HCT116 (cell line): ENCODE results near the gene TTC23. TPM values are rescaled to one million over a fixed set of nuclear protein-coding genes. Genes with fewer than 3 reads are reported as not detected.

Experiments
- ATAC-seq: fragments of 200-7000 bp; cut with Tn5 transposase; 2 replicates; pipeline ENCODE4 v1.9.1; 2020; ENCODE audit warnings: mild to moderate bottlenecking, moderate library complexity
- BruUV-seq: library from RNA; stranded (reverse); fragments of 400-500 nt; replicated peaks from 2 replicates; lab custom pipeline; 2021; lab: Mats Ljungman, UMichigan
- CTCF ChIA-PET: fragments of 300-600 bp; sonication (Branson Sonifier 250); formaldehyde crosslinking; loops from one replicate; lab custom pipeline; 2021; ENCODE audit warnings: antibody characterized with exemption; lab: Charles Lee
- POLR2A ChIA-PET: fragments of 300-600, 350-600 bp; sonication (Branson Sonifier 250); formaldehyde crosslinking; loops from one replicate; lab custom pipeline; 2021; ENCODE audit warnings: antibody characterized with exemption; lab: Charles Lee
- RAD21 ChIA-PET, 2 experiments: fragments of 300-600 bp; sonication (Branson Sonifier 250); formaldehyde crosslinking; loops; one replicate each; lab custom pipeline; 2023; ENCODE audit warnings: low total read pairs in 2 of 2; ENCODE audit not compliant: uncharacterized antibody in 2 of 2, unreplicated experiment in 2 of 2, low non-redundant PET in 1 of 2; lab: Charles Lee
- DNase-seq: peaks from one replicate; pipeline ENCODE4 v3.0.0-alpha.2; 2010; ENCODE audit warnings: low read depth, low spot score
- H2AFZ ChIP-seq: fragments of 200-600 bp; shearing (Covaris generic), sonication (generic); 2 replicates; pipeline ENCODE4 v1.6.1; 2017; ENCODE audit warnings: low read depth, mixed run types, mixed read lengths, antibody characterized with exemption, low read length; ENCODE audit not compliant: poor library complexity, severe bottlenecking
- H3K27ac ChIP-seq: 2 replicates; pipeline ENCODE4 v1.5.1; 2012; ENCODE audit warnings: low read depth, low read length
- H3K27me3 ChIP-seq: fragments of 200-600 bp; sonication (generic); 2 replicates; pipeline ENCODE4 v1.6.1; 2016; ENCODE audit warnings: mixed run types, low read length, mixed read lengths; ENCODE audit not compliant: insufficient read depth
- H3K36me3 ChIP-seq, 2 experiments: fragments of 200-500 bp in 1 of 2; fragments of 200-600 bp in 1 of 2; sonication (Bioruptor generic) in 1 of 2; sonication (generic) in 1 of 2; 2 replicates each; pipeline versions ENCODE4 v1.5.1 to v1.6.1; 2014 to 2016; ENCODE audit warnings: low read length in 2 of 2, inconsistent platforms in 1 of 2, mixed read lengths in 1 of 2, mixed run types in 1 of 2; ENCODE audit not compliant: insufficient read depth in 2 of 2, control insufficient read depth in 1 of 2
- H3K4me1 ChIP-seq, 2 experiments: fragments of 200-600 bp in 1 of 2; sonication (generic) in 1 of 2; 2 replicates each; pipeline versions ENCODE4 v1.5.1 to v1.6.1; 2012 to 2017; ENCODE audit warnings: low read length in 2 of 2, inconsistent platforms in 1 of 2, mild to moderate bottlenecking in 1 of 2, mixed read lengths in 1 of 2, mixed run types in 1 of 2, moderate library complexity in 1 of 2; ENCODE audit not compliant: insufficient read depth in 2 of 2, control insufficient read depth in 1 of 2
- H3K4me2 ChIP-seq: fragments of 200-600 bp; sonication (generic); 2 replicates; pipeline ENCODE4 v1.6.1; 2017; ENCODE audit warnings: mixed run types, low read length, mixed read lengths
- H3K4me3 ChIP-seq, 2 experiments: fragments of 200-600 bp in 1 of 2; sonication (generic) in 1 of 2; replicated peaks in 1 of 2; 2 replicates each; pipeline ENCODE4 v1.5.1; 2011 to 2016; ENCODE audit warnings: low read length in 2 of 2, control low read depth in 1 of 2, low read depth in 1 of 2, mild to moderate bottlenecking in 1 of 2, mixed read lengths in 1 of 2, mixed run types in 1 of 2
- H3K79me2 ChIP-seq: fragments of 200-600 bp; sonication (generic); 2 replicates; pipeline ENCODE4 v1.6.1; 2017; ENCODE audit warnings: mild to moderate bottlenecking, mixed run types, low read length, moderate library complexity, mixed read lengths; ENCODE audit not compliant: insufficient read depth
- H3K9ac ChIP-seq: fragments of 200-600 bp; sonication (generic); 2 replicates; pipeline ENCODE4 v1.6.1; 2016; ENCODE audit warnings: low read length, mixed read lengths
- H3K9me2 ChIP-seq: fragments of 200-600 bp; sonication (generic), shearing (Covaris generic); 2 replicates; pipeline ENCODE4 v1.6.1; 2017; ENCODE audit warnings: mixed run types, mild to moderate bottlenecking, moderate library complexity; ENCODE audit not compliant: insufficient read depth
- H3K9me3 ChIP-seq, 2 experiments: fragments of 200-500 bp in 1 of 2; fragments of 200-600 bp in 1 of 2; sonication (Bioruptor generic) in 1 of 2; sonication (generic) in 1 of 2; 2 replicates each; pipeline ENCODE4 v1.6.1; 2014 to 2017; ENCODE audit warnings: low read length in 2 of 2, mixed read lengths in 2 of 2, inconsistent platforms in 1 of 2, low read depth in 1 of 2, mild to moderate bottlenecking in 1 of 2, mixed run types in 1 of 2, moderate library complexity in 1 of 2; ENCODE audit not compliant: control insufficient read depth in 1 of 2, insufficient read depth in 1 of 2
- H4K20me1 ChIP-seq: fragments of 200-600 bp; sonication (generic), shearing (Covaris generic); 2 replicates; pipeline ENCODE4 v1.6.1; 2017; ENCODE audit warnings: mixed run types, mild to moderate bottlenecking, moderate library complexity; ENCODE audit not compliant: insufficient read depth
- JUND ChIP-seq: IDR thresholded peaks from 2 replicates; pipeline ENCODE4 v1.6.1; 2012
- POLR2A ChIP-seq: IDR thresholded peaks from 2 replicates; pipeline ENCODE4 v1.7.0; 2011; ENCODE audit warnings: borderline replicate concordance; ENCODE audit not compliant: insufficient read depth, insufficient read length; ENCODE audit errors: extremely low read depth
- RAD21 ChIP-seq: IDR thresholded peaks from 2 replicates; pipeline ENCODE4 v1.6.1; 2012; ENCODE audit warnings: low read depth, mild to moderate bottlenecking
- SIN3A ChIP-seq: IDR thresholded peaks from 2 replicates; pipeline ENCODE4 v1.6.1; 2012; ENCODE audit warnings: low read depth
- SRF ChIP-seq: IDR thresholded peaks from 2 replicates; pipeline ENCODE4 v1.6.1; 2012; ENCODE audit warnings: low read depth
- TCF7L2 ChIP-seq: IDR thresholded peaks from 2 replicates; pipeline ENCODE4 v1.7.0; 2011; ENCODE audit warnings: borderline replicate concordance, inconsistent platforms; ENCODE audit not compliant: insufficient read depth, insufficient read length; ENCODE audit errors: extremely low read depth
- YY1 ChIP-seq: IDR thresholded peaks from 2 replicates; pipeline ENCODE4 v1.6.1; 2011; ENCODE audit warnings: low read length, low read depth, moderate library complexity, mild to moderate bottlenecking; ENCODE audit not compliant: insufficient replicate concordance; ENCODE audit errors: extremely low read depth
- intact Hi-C: fragments of 100-400 bp; cut with micrococcal nuclease; formaldehyde crosslinking; loops from 2 replicates; pipeline ENCODE4 v1.10.0; 2022
- total RNA-seq: library from RNA; stranded (reverse); gene quantifications from one replicate; pipeline ENCODE4 v1.2.1, GENCODE V29; 2021; ENCODE audit not compliant: unreplicated experiment
- TF ChIP-seq, protein P1 (sequence below): IDR thresholded peaks from 2 replicates; pipeline ENCODE4 v1.6.1; 2012
- TF ChIP-seq, protein P2 (sequence below): IDR thresholded peaks from 2 replicates; pipeline ENCODE4 v1.6.1; 2012; ENCODE audit warnings: low read depth
- TF ChIP-seq, protein P3 (sequence below), 3 experiments: fragments of 200-600 bp in 1 of 3; sonication (generic) in 1 of 3; IDR thresholded peaks in 2 of 3; conservative IDR thresholded peaks in 1 of 3; 2 replicates each; pipeline ENCODE4 v1.5.1; 2012 to 2017; ENCODE audit warnings: low read depth in 2 of 3, low read length in 2 of 3, antibody characterized with exemption in 1 of 3, borderline replicate concordance in 1 of 3, control low read depth in 1 of 3, mild to moderate bottlenecking in 1 of 3, mixed read lengths in 1 of 3, mixed run types in 1 of 3, moderate library complexity in 1 of 3; ENCODE audit not compliant: insufficient read depth in 1 of 3
- TF ChIP-seq, protein P4 (sequence below): IDR thresholded peaks from 2 replicates; pipeline ENCODE4 v1.6.1; 2011; ENCODE audit warnings: mild to moderate bottlenecking, low read length, moderate library complexity; ENCODE audit not compliant: insufficient replicate concordance; ENCODE audit errors: extremely low read depth

Gene TTC23
- total RNA-seq, 1 experiment from 2014 or later: 10.2 TPM

DNA sequence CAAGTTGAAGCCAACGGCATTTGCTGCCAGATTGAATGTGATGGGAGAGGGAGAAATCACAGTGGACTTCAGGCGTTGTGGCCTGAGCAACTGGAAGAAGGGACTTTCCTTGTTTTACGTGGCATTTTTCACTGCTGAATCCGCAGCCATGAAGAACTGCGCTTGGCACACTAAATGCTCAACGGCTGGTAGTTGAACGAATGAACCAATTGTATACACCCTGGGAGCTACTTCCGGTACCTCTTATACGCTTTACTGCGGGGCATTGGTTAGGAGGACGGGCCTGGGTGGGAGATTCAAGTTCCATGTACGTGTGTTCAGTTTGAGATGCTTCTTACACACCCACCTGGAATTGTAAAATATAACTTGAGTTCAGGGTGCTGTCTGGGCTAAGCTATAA, 139.3 kb downstream of the TTC23 start:
- Histone ChIP-seq H3K4me2 (no peak overlapping the region), H3K27me3 (no peaks in the 10 kb centered on the region), H2AFZ (no peak overlapping the region), H3K9me2 (no peaks in the 10 kb centered on the region), H3K4me3 (no peak overlapping the region), H3K4me1 (peaks cover 0 to 1% of the 10 kb centered on the region in 2 experiments; a peak in 1 of 4 replicates), H3K9ac (no peak overlapping the region), H3K79me2 (no peaks in the 10 kb centered on the region), H4K20me1 (no peaks in the 10 kb centered on the region), H3K9me3 (no peaks in the 10 kb centered on the region), H3K36me3 (no peaks in the 10 kb centered on the region), H3K27ac (no peak overlapping the region)
- ATAC-seq: no peak
- RAD21 ChIA-PET: no interaction called here
- POLR2A ChIA-PET: no interaction called here
- intact Hi-C loops: no loop called here
- CTCF ChIA-PET: interaction anchor here (1.4 kb wide), 1 partner anchor 9 kb away, joined by 5 read pairs; no protein-coding TSS in a partner anchor
- TF ChIP-seq TCF7L2: no peak
- BruUV-seq: no TSS peak
- no peak for DNase-seq

DNA sequence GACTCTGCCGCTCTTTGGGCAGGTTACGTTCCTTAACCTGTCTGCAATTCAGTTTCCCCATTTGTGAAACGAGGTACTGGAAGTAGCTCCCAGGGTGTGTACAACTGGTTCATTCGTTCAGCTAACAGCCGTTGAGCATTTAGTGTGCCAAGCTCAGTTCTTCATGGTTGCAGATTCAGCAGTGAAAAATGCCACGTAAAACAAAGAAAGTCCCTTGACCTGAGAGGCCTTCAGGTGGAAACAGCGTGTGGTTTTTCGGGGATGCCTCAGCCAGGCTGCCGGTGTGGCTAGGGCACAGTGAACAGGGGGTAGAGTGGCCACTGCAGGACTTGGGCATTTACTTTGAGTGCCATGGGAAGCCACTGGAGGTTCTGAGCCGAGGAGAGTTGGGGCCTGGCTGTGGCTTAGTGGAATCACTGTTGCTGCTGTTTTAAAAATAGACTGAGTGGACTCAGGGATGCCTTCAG, 139.8 kb downstream of the TTC23 start:
- Histone ChIP-seq H2AFZ (no peak overlapping the region), H3K4me1 (peaks cover 0 to 4% of the 10 kb centered on the region in 2 experiments; a peak in 1 of 4 replicates), H3K27me3 (no peaks in the 10 kb centered on the region), H3K9me2 (no peaks in the 10 kb centered on the region), H3K9me3 (no peaks in the 10 kb centered on the region), H3K4me3 (no peak overlapping the region), H3K79me2 (no peaks in the 10 kb centered on the region), H3K4me2 (no peak overlapping the region), H4K20me1 (no peaks in the 10 kb centered on the region), H3K36me3 (no peaks in the 10 kb centered on the region), H3K9ac (no peak overlapping the region), H3K27ac (no peak overlapping the region)
- ChIA-PET CTCF (interaction anchor here (1.4 kb wide), 1 partner anchor 9 kb away, joined by 5 read pairs; no protein-coding TSS in a partner anchor), RAD21 (no interaction called here), POLR2A (no interaction called here)
- BruUV-seq: no TSS peak
- ATAC-seq: no peak
- intact Hi-C loops: loop anchor here (10.0 kb wide), 1 partner anchor 645 kb away; no protein-coding TSS in a partner anchor
- DNase-seq: no peak
- TF ChIP-seq RAD21 (no peak), POLR2A (no peak), TCF7L2 (no peak), SIN3A (no peak), JUND (no peak), SRF (no peak), YY1 (no peak)
- TF ChIP-seq, protein P1, sequence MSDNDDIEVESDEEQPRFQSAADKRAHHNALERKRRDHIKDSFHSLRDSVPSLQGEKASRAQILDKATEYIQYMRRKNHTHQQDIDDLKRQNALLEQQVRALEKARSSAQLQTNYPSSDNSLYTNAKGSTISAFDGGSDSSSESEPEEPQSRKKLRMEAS: no peak
- TF ChIP-seq, protein P2, sequence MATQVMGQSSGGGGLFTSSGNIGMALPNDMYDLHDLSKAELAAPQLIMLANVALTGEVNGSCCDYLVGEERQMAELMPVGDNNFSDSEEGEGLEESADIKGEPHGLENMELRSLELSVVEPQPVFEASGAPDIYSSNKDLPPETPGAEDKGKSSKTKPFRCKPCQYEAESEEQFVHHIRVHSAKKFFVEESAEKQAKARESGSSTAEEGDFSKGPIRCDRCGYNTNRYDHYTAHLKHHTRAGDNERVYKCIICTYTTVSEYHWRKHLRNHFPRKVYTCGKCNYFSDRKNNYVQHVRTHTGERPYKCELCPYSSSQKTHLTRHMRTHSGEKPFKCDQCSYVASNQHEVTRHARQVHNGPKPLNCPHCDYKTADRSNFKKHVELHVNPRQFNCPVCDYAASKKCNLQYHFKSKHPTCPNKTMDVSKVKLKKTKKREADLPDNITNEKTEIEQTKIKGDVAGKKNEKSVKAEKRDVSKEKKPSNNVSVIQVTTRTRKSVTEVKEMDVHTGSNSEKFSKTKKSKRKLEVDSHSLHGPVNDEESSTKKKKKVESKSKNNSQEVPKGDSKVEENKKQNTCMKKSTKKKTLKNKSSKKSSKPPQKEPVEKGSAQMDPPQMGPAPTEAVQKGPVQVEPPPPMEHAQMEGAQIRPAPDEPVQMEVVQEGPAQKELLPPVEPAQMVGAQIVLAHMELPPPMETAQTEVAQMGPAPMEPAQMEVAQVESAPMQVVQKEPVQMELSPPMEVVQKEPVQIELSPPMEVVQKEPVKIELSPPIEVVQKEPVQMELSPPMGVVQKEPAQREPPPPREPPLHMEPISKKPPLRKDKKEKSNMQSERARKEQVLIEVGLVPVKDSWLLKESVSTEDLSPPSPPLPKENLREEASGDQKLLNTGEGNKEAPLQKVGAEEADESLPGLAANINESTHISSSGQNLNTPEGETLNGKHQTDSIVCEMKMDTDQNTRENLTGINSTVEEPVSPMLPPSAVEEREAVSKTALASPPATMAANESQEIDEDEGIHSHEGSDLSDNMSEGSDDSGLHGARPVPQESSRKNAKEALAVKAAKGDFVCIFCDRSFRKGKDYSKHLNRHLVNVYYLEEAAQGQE: no peak
- TF ChIP-seq, protein P3, sequence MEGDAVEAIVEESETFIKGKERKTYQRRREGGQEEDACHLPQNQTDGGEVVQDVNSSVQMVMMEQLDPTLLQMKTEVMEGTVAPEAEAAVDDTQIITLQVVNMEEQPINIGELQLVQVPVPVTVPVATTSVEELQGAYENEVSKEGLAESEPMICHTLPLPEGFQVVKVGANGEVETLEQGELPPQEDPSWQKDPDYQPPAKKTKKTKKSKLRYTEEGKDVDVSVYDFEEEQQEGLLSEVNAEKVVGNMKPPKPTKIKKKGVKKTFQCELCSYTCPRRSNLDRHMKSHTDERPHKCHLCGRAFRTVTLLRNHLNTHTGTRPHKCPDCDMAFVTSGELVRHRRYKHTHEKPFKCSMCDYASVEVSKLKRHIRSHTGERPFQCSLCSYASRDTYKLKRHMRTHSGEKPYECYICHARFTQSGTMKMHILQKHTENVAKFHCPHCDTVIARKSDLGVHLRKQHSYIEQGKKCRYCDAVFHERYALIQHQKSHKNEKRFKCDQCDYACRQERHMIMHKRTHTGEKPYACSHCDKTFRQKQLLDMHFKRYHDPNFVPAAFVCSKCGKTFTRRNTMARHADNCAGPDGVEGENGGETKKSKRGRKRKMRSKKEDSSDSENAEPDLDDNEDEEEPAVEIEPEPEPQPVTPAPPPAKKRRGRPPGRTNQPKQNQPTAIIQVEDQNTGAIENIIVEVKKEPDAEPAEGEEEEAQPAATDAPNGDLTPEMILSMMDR (IDR thresholded peaks at IDR 0.05 in 2 of 3, conservative IDR thresholded peaks at IDR 0.05 in 1 of 3; ENCODE audit: borderline replicate concordance in 1 of 3, insufficient read depth in 1 of 3, low read depth in 2 of 3, low read length in 2 of 3): no peak
- TF ChIP-seq, protein P4, sequence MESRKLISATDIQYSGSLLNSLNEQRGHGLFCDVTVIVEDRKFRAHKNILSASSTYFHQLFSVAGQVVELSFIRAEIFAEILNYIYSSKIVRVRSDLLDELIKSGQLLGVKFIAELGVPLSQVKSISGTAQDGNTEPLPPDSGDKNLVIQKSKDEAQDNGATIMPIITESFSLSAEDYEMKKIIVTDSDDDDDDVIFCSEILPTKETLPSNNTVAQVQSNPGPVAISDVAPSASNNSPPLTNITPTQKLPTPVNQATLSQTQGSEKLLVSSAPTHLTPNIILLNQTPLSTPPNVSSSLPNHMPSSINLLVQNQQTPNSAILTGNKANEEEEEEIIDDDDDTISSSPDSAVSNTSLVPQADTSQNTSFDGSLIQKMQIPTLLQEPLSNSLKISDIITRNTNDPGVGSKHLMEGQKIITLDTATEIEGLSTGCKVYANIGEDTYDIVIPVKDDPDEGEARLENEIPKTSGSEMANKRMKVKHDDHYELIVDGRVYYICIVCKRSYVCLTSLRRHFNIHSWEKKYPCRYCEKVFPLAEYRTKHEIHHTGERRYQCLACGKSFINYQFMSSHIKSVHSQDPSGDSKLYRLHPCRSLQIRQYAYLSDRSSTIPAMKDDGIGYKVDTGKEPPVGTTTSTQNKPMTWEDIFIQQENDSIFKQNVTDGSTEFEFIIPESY: no peak
